HG03066 (cell line): ENCODE data around the gene ATAD3B.
"Not testable (repeated sequence)": the region's sequence is repeated elsewhere in the genome, so short reads cannot be mapped to it uniquely, and the experiment has no call there.

ENCODE experiments used
- ATAC-seq: cut with Tn5 transposase; IDR thresholded peaks from one replicate; pipeline ENCODE4 v1.9.1; 2021; ENCODE audit warnings: low read depth; ENCODE audit not compliant: unreplicated experiment

Gene ATAD3B

DNA sequence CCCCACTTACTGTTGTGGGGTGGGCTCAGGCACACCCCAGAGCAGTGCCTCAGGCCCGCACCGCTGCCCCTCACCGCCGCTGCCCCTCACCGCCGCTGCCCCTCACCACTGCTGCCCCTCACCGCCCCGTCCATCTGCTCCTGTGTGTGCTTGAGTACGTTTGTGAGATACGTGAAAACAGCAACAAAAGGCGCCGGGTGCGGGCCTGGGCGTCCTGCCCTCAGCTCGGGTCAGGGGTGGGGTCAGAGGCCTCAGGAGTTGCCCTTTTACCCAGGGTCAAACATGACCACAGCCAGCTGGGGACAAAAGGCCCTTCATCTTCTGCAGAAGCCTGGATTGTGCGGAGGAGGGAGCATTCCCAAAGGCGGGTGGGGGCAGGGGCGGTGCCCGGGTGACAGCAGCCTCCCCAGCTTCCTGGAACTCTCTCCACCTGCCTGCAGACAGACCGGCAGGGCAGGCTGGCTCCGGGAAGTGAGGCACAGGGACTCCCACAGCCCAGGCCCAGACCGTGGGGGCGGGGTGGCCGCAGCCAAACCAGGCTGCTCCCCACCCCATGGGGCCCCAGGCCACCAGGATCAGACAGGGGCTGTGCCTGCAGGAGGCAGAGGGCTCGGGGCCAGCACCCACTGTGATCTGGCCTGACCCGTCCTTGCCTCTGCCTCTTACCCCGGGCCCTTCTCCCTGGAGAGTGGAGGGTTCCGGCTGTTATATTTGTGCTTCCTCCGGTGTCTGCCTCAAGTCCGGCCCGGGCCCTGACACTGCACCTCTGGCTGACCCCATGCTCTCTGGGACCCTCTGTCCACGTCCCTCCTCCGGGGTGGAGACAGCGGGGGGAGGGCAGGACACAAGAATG is 38.4 kb upstream of the ATAD3B start:
- no peak for ATAC-seq

DNA sequence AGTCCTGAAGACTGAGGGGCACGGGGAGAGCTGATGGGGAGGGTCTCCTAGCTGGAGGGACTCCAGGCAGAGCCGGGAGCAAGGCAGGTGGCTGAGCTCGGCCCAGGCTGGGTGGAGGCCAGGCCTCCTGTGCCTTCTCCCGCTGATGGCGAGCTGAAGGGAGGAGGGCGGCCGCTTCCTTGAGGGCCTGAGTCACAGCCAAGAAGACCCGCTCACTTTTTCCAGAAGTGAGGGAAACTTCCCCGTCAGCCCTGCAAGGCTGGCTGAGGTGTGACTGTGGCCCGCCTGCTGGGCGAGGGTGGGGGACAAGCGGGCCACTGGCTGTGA is 37.8 kb upstream of the ATAD3B start:
- no peak for ATAC-seq

DNA sequence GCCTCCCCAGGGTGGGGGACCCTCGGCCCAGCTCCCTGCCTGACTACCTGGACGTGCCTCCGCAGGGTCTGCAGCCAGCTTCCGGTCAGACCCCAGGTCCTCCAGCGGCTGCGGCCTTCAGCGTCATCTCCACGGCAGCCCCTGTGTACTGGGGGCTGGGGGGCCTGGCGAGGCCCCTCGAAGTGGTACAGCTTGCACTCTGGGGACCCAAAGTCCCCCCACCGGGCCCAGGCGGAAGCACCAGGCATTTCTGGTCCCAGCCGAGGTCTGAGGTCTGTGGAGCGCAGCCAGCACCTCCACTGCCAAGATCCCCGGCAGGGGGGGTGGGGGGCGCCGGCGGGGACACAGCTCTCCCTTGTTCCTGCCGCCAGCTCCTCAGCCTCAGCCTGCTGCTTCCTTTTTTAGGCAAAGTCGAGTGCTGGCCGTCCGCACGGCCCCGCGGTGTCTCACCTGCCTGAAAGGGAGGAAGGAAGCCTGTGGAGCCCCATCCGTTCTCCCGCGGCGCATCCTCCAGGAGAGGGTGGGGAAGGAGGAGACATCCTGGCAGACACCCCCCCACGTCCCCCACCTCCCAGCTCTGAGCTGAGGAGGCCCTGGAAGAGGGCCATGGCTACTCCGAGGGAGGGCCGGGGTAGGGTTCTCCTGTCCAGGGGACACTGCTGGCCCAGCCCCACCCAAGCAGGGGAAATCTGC is 37.3 kb upstream of the ATAD3B start:
- no peak for ATAC-seq

DNA sequence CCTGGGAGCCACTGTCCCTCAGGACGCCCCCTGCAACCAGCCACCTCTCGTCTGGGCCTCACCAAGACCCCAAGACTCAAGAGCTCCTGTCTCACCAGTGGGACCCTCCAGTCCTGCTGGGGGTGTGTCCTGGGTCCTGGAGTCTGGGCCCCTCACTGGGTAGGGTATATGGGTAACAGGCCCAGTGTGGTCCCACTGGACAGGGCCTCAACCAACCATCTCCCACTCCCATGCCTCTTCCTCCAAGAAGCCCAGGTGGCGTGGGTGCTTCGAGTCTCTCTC is 36.8 kb upstream of the ATAD3B start:
- ATAC-seq, result no peak

DNA sequence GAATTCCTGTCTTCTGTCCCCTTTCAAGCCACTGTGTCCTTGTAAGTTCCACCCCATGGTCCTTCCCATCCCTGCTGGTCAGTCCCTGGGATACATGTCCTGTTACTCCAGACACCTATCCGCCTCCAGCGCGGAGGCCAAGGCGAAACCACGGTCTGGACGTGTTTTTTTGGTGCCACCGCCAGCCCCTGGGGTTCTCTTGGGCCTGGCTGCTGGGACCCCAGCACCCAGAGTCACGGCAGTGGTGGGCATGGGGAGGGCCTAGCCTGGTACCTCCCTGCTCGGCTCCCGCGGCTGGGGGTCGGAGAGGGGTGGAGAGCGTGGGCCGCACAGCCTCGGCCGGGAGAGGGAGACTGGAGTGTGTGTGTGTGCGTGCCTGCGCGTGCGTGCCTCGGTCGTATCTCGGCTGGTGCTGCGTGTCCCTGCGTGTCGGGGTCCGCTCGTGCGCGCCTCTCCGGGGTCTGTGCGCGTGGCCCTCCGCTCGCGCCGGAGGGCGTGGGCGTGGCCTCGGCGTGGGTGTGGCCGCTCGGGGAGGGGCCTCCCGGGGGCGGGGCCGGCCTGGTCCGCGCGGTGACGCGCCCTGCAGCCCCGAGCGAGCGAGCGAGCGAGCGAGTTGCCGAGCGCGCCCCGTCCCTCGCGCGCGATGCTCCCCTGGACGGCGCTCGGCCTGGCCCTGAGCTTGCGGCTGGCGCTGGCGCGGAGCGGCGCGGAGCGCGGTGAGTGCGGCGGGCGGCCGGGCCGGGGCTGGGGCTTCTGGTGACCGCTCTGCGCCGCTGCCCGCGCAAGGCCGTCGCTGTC is 36.3 kb upstream of the ATAD3B start, which contains the start of gene VWA1:
Gene VWA1, plus strand, starts transcription at position 585 of the 798 bp plus-strand sequence. Its CDS starts 59 bp downstream, at position 644.
- ATAC-seq, result no peak

DNA sequence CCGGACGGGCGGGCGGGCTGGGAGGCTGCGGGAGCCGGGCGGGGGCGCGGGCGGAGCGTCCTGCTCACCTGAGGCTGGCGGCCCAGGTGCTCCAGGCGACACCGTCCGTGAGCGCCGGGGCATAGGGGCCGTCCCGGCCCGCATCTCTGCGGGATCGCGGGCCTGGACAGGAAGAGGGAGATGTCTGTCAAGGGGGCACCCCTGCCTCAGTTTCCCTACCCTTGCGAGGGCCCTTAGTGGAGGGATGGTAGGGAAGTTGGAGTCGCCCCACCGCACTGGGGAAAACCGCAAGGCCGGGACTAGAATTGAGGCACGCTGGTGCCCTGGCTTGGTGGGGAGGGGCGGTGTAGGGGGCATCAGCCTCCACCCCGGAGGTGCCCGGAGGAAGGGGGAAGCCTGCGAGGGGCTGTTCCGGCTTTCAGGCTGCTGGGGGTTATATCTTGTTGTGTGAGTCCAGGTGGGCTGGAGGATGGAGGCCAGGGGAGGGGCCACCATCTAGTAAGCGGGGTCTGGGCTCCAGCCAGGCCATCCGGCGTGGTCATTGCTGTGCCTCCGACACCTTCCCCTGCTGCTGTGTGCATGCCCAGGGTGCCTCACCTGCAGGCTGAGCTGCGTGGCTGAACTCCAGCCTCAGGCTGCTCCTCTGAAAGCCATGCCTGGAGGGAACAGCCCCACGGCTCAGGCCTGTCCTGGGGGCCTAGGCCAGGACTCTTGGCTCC is 35.5 kb upstream of the ATAD3B start:
- ATAC-seq, result no peak

DNA sequence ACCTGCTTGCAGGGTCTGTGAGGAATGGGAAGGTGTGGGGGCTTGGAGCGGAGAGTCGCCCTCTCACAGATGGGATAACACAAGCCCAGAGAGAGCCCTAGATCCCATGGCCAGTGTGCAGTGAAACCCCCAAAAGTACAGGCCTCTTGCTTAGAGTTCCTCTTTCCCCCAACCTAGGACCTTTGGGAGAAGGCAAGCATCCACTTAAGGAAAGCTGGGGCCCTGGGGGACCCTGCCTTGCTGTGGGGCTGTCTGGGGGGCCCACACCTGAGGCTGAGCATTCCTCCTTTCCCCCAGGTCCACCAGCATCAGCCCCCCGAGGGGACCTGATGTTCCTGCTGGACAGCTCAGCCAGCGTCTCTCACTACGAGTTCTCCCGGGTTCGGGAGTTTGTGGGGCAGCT is 34.9 kb upstream of the ATAD3B start:
- ATAC-seq, result no peak

DNA sequence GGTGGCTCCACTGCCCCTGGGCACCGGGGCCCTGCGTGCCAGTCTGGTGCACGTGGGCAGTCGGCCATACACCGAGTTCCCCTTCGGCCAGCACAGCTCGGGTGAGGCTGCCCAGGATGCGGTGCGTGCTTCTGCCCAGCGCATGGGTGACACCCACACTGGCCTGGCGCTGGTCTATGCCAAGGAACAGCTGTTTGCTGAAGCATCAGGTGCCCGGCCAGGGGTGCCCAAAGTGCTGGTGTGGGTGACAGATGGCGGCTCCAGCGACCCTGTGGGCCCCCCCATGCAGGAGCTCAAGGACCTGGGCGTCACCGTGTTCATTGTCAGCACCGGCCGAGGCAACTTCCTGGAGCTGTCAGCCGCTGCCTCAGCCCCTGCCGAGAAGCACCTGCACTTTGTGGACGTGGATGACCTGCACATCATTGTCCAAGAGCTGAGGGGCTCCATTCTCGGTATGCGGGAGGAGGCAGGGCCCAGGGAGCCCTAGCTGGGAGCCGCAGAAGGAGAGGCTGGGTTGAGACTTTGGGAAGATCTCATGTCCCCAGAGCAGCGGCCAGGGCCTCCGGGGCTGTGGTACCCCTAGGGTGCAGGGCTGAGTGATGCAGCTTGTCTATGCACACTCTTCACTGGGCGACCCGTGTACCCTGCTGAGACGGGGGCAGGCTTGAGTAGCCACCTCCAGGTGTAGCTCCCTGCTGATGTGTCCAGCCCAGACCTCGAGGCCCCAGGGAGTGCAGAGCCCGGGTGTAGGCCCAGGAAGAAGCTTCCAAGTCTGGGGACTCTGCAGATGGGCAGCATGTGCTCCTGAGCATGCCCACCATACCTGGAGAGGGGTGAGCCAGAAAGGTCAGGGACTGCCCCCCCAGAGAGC is 34.3 kb upstream of the ATAD3B start:
- ATAC-seq, result no peak

DNA sequence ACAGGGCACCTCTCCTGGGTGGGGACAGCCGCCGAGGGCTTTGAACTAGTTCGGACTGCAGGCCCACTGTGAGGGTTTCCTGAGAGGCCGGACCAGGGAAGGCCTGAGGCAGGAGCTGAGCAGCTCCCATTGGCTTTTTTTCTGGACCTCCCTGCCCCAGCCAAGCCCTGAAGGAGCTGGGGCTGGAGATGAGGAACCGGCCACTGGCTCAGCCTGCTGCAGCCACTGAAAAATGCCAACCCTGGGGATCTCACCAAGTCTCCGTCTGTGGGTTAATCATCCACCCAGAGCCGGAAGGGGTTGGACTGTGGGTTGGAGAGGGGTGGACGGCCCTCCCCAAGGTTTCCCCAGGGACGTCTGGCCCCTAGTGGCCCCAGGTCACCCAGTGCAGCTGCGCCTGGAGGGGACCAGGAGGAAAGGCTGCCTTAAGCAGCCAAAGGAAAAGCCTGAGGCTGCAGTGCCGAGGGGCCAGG is 33.6 kb upstream of the ATAD3B start:
- no peak for ATAC-seq

DNA sequence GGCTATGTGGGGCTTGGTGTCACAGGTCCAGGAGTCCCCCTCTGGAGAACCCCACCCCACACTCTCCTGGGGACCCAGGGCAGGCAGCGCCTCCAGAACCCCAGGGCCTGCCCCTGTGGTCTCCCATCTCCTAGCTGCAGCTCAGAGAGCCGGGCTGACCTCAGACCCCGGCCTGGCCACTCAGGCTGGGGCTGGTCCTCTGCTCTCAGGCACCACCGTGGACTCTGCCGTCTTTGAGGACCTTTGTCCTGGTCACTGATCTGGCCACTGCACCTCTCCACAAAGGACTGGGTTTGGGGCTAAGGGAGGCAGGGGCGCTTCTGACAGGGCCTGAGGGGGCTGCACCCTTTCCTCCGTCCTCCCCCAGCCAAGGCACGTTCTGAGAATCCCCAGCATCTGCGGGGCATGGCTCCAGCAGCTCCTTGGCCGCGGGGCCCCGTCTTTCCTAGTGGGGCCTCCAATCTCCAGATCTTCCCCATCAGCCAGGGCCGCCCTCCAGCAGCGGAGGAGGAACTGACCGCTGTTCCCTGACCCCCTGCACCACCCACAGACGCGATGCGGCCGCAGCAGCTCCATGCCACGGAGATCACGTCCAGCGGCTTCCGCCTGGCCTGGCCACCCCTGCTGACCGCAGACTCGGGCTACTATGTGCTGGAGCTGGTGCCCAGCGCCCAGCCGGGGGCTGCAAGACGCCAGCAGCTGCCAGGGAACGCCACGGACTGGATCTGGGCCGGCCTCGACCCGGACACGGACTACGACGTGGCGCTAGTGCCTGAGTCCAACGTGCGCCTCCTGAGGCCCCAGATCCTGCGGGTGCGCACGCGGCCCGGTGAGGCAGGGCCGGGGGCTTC is 32.8 kb upstream of the ATAD3B start:
- no peak for ATAC-seq

DNA sequence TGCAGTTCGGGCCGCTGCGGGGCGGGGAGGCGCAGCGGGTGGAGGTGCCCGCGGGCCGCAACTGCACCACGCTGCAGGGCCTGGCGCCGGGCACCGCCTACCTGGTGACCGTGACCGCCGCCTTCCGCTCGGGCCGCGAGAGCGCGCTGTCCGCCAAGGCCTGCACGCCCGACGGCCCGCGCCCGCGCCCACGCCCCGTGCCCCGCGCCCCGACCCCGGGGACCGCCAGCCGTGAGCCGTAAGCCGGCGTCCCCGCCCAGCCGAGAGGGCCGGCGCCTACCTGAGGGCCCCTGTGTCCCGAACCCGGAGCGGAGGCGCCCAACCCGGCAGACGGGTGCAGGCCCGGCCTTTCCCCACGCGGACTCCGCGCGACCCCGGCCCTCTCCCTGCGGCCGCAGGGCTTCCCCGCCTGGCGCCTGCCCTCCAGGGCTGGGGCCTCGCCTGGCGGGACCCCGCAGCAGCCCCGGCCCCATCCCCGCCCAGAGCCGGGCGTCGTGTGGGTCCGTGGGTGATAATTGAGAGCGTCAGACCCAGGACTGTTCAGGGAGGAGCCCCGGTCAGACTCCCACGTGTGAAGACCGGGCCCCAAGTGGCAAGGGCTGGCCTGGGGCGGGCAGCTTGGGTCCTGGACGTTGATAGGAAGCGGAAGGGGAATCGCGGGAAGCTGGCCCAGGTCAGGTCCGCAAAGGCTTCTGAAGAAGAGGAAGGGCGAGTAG is 31.9 kb upstream of the ATAD3B start:
- no peak for ATAC-seq

DNA sequence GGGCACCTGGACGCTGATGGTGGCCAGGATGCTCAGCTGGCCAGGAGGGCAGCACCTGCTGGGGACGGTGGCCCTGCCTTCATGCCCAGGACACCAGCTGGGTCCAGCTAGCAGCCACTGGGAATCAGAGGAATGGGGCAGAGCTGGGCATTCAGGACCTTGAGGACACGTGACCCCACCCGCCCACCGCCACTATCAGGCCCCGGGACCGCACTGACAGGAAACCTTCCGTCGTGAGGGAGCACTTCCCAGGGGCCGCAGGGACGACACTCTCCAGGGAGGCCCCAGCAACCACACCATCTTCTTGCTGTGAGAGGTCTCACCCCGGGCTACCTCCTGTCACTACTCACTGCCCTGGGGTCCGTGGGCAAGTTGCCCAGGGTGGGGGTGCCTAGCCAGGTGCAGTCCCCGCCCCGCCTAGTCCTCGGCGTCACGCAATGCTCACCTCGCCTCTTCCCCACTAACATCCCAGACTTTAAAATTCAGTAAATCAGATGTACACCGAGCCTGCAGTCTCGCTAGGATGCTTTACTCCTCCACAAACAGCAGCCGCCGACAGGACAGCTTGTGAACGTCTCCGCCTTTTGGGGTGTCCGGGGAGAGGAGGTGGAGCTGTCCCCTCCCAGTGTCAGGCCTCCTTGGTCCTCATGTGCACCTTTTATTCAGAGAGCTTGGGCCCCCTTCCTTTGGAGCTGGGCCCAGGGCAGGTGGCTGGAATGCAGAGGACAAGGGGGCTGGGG is 31.1 kb upstream of the ATAD3B start:
- no peak for ATAC-seq

DNA sequence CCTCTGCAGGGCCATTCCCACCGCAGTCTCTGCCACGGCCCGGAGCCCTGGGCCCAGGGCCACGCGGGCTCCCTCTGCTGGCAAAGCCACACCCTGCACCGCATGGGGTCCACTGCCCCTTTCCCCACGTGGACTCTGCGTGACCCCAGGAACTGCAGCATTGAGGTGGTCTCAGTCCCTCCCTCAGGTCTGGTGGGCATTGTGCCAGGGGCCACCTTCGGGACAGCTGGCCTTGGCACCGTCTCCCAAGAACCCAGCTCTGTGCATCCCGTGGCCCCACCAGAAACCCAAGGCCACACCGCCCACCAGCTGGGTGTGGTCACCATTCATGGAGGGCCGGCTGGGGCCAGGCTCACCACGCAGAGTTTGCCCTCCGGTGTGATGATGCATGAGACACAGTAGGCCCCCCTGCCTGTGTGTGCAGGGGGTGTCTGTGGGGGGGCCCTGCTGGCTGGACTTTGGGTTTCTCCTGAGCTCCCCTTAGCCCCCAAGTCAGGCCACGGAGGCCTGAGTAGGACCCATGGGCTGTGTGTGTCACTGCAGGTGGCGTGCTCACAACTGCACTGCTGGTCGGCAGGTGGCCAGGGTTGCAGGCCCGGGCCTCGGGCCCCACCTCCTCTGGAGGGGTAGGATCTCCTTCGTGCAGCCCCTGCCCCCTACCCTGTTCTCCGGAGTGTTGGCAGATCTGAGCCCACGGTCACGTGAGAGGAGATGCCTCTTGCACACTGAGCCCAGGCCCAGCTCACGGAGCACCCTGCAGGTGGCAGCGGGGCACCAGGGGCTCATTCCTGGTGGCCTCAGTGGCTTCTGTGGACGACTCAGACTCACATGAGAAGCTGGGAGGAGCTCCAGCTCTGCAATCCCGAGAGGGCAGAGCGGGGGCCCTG is 30.3 kb upstream of the ATAD3B start:
- no peak for ATAC-seq

DNA sequence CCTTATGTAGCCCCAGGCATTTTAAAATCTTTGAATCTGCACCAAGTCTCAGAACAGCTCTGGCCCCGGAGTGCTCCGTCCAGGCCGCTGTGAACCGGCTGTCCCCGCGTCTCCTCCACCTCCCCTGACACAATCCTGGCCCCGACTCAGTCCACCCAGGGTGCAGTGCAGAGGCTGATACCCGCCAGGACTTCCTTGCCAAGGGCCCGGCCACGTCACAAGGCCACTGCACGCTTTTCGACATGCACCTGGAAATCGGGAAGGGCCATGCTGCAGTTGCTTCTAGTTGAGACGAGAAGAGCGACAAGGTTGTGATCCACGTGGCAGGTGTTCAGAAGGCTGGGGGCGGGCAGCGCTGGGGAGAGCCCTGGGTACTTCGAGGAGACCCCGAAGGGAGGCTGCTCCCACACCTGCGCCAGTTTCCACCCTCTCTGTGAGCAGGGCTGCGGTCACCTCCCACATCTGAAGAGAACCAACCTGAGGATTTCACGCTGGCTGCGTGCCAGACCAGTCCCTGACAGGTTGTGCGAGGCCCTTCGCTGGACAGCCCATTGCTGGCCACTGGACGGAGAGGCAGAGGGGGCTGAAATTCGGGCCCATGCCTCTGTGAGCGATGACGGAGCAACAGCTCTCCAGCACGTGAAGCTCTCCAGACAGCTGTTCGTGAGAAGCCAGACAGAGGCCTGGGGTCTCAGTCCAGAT is 29.3 kb upstream of the ATAD3B start:
- ATAC-seq, result no peak

DNA sequence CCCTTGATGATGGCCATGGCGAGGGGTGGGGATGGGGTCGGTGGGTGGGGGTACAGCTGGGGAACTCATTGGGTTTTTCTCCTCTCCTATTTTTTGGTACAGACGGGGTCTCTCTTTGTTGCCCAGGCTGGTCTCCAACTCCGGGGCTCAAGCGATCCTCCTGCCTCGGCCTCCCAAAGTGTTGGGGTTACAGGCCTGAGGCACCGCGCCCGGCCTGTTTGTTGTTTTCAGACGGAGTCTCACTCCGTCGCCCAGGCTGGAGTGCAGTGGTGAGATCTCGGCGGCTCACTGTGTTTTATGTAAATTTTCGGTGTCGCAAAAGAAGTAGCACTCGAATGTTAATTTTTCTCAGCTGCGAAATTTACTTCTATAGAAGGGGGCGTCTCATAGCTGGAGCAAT is 24.9 kb upstream of the ATAD3B start:
- not testable (repeated sequence) for ATAC-seq

DNA sequence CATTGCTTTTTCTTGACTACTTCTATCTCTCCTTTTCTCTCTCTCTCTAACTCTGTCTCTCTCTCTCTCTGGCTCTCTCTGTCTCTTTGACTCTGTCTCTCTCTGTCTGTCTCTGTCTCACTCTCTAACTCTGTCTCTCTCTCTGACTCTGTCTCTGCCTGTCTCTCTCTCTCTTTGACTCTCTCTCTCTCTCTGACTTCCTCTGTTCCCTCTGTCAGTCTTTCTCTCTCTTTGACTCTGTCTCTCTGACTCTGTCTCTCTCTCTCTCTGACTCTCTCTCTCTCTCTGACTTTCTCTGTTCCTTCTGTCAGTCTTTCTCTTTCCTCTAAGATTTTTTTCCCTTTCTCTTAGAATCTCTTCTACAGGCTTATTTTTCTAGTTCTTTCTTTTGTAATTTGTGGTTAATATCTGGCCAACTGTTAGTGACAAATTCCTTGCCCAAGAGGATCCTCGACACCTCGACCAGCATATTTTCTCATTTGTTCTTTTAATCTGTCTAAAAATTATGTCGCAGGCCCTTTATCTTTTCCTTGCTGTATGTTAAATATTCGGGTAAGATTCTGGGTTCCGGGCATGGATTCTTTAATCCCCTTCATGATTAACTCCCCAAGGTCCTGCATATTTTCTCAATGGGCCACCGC is 22.3 kb upstream of the ATAD3B start, which contains the start of gene ATAD3C:
Gene ATAD3C, plus strand, starts transcription at position 591 of the 641 bp plus-strand sequence. CDS start 995 bp downstream, outside the sequence.
- ATAC-seq, result no peak
